K562 (cell line): ENCODE results near the gene FRMD4A. TPM values are rescaled to one million over a fixed set of nuclear protein-coding genes. Genes with fewer than 3 reads are reported as not detected.

ENCODE experiments used
- TOE1 ChIP-seq, 2 experiments: fragments of 450-650 bp in 1 of 2; sonication (generic) in 1 of 2; formaldehyde crosslinking in 1 of 2; IDR thresholded peaks; 2 replicates each; pipeline versions ENCODE4 v1.7.1 to v1.8.0; 2016 to 2022; ENCODE audit warnings: borderline replicate concordance in 2 of 2, mild to moderate bottlenecking in 2 of 2, antibody characterized with exemption in 1 of 2, inconsistent platforms in 1 of 2, low read depth in 1 of 2, missing genetic modification reagents in 1 of 2, moderate library complexity in 1 of 2
- ZNF609 ChIP-seq: sonication (generic); formaldehyde crosslinking; IDR thresholded peaks from 2 replicates; pipeline ENCODE4 v1.8.1; 2023; ENCODE audit warnings: missing genetic modification reagents, mild to moderate bottlenecking, borderline replicate concordance
- polyA plus RNA-seq, 8 experiments: library from polyadenylated mRNA; depleted of rRNA in 4 of 8; stranded (reverse) in 5 of 8; unstranded in 3 of 8; fragments of >200 nt; fragmentation: Nextera tagmentation in 2 of 8; fragmentation: Illumina TruSeq in 1 of 8; extraction: Ambion mirVana in 2 of 8; extraction: Trizol in 1 of 8; gene quantifications; 2 replicates each; pipeline versions ENCODE4 v1.2.1 to v1.2.3, GENCODE V29; 2011 to 2014; ENCODE audit warnings: inconsistent platforms in 1 of 8, missing spikeins in 1 of 8
- total RNA-seq, 7 experiments: library from RNA; depleted of rRNA in 6 of 7; stranded (reverse); fragments of >200 nt in 6 of 7; fragmentation: Illumina TruSeq in 2 of 7; extraction: Trizol in 2 of 7; gene quantifications; 2 replicates each; pipeline versions ENCODE4 v1.2.1 to v1.2.3, GENCODE V29; 2011 to 2021; ENCODE audit warnings: low replicate concordance in 1 of 7
- TF ChIP-seq, protein P1 (sequence below): sonication (generic); formaldehyde crosslinking; IDR thresholded peaks from 2 replicates; pipeline ENCODE4 v1.8.0; 2022; ENCODE audit warnings: missing genetic modification reagents, mild to moderate bottlenecking, moderate library complexity, borderline replicate concordance
- TF ChIP-seq, protein P2 (sequence below): fragments of 450-650 bp; IDR thresholded peaks from 2 replicates; pipeline ENCODE4 v1.6.1; 2016

The FRMD4A gene
- total and polyA plus RNA-seq, 9 of the 15 experiments (the other 6 are each of a cell fraction or from before 2014, with no cell fraction given), result 0.80 to 5.2 (median 3.0) TPM

- TF ChIP-seq, protein P1, sequence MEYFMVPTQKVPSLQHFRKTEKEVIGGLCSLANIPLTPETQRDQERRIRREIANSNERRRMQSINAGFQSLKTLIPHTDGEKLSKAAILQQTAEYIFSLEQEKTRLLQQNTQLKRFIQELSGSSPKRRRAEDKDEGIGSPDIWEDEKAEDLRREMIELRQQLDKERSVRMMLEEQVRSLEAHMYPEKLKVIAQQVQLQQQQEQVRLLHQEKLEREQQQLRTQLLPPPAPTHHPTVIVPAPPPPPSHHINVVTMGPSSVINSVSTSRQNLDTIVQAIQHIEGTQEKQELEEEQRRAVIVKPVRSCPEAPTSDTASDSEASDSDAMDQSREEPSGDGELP, result no peak
- TF ChIP-seq TOE1 (IDR thresholded peaks at IDR 0.05; ENCODE audit: borderline replicate concordance), result no peak
- TF ChIP-seq TOE1 (CRISPR knock-in tag; IDR thresholded peaks at IDR 0.05; ENCODE audit: borderline replicate concordance, low read depth), result no peak
- TF ChIP-seq, protein P2, sequence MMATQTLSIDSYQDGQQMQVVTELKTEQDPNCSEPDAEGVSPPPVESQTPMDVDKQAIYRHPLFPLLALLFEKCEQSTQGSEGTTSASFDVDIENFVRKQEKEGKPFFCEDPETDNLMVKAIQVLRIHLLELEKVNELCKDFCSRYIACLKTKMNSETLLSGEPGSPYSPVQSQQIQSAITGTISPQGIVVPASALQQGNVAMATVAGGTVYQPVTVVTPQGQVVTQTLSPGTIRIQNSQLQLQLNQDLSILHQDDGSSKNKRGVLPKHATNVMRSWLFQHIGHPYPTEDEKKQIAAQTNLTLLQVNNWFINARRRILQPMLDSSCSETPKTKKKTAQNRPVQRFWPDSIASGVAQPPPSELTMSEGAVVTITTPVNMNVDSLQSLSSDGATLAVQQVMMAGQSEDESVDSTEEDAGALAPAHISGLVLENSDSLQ, result no peak
- no peak for TF ChIP-seq ZNF609
These were observed 326.2 kb downstream of the FRMD4A start (continued) for GRCh38 chr10:14004536-14004935.
